Upper lobe of left lung (tissue), 4 donors: ENCODE results near the gene DNAH1.

Experiments
- CTCF ChIP-seq, 6 experiments: fragments of 450-650 bp in 4 of 6; fragments of 200-600 bp in 2 of 6; sonication (generic) in 2 of 6; IDR thresholded peaks; one replicate each; pipeline ENCODE4 v1.5.1; 2016 to 2019; ENCODE audit warnings: antibody characterized with exemption in 6 of 6
- POLR2A ChIP-seq, 4 donors: fragments of 450-650 bp; IDR thresholded peaks; one replicate each; pipeline ENCODE4 v1.5.1; 2016 to 2017; ENCODE audit warnings: antibody characterized with exemption in 4 of 4, mild to moderate bottlenecking in 2 of 4

- TF ChIP-seq CTCF (IDR thresholded peaks at IDR 0.05) (no peak), POLR2A (IDR thresholded peaks at IDR 0.05) (peak in 3 of 4 donors; percentile 50 to 79 (median 56))
Measured at GRCh38 chr3:52277071-52277964, 38.8 kb upstream of the DNAH1 start.
